ENCODE data around the gene PAK5.

The PAK5 gene

GRCh38 chr20:9576695-9577094, 262.2 kb downstream of the PAK5 start:
- no peak for DNase-seq (ENCODE audit: low read depth in 3 of 3)

- DNase-seq (ENCODE audit: low read depth in 3 of 3): no peak
Observed at GRCh38 chr20:9575836-9576235, 263.0 kb downstream of the PAK5 start.

GRCh38 chr20:9574776-9575175, 264.1 kb downstream of the PAK5 start:
- no peak for DNase-seq (ENCODE audit: low read depth in 3 of 3)

- DNase-seq (ENCODE audit: low read depth in 3 of 3): no peak
Observed at GRCh38 chr20:9574181-9574580, 264.7 kb downstream of the PAK5 start.

- DNase-seq (ENCODE audit: low read depth in 3 of 3): no peak
Observed at GRCh38 chr20:9573335-9574151, 265.3 kb downstream of the PAK5 start.

- no peak for DNase-seq (ENCODE audit: low read depth in 3 of 3)
Observed at GRCh38 chr20:9572670-9573069, 266.2 kb downstream of the PAK5 start.

GRCh38 chr20:9571783-9572182, 267.1 kb downstream of the PAK5 start:
- DNase-seq (ENCODE audit: low read depth in 3 of 3): no peak

GRCh38 chr20:9570612-9571011, 268.3 kb downstream of the PAK5 start:
- DNase-seq (ENCODE audit: low read depth in 3 of 3): no peak

- DNase-seq (ENCODE audit: low read depth in 3 of 3): no peak
Observed at GRCh38 chr20:9566977-9567376, 271.9 kb downstream of the PAK5 start.

- no peak for DNase-seq (ENCODE audit: low read depth in 3 of 3)
Observed at GRCh38 chr20:9565910-9566550, 272.8 kb downstream of the PAK5 start.

GRCh38 chr20:9557411-9557810, 281.5 kb downstream of the PAK5 start:
- no peak for DNase-seq (ENCODE audit: low read depth in 3 of 3)

GRCh38 chr20:9555781-9556180, 283.1 kb downstream of the PAK5 start:
- no peak for DNase-seq (ENCODE audit: low read depth in 3 of 3)

- DNase-seq (ENCODE audit: low read depth in 3 of 3): no peak
Observed at GRCh38 chr20:9551808-9552550, 286.9 kb downstream of the PAK5 start.

GRCh38 chr20:9550871-9551270, 288.0 kb downstream of the PAK5 start:
- no peak for DNase-seq (ENCODE audit: low read depth in 3 of 3)

- no peak for DNase-seq (ENCODE audit: low read depth in 3 of 3)
Observed at GRCh38 chr20:9550283-9550682, 288.6 kb downstream of the PAK5 start.

GRCh38 chr20:9543214-9543613, 295.7 kb downstream of the PAK5 start:
- DNase-seq (ENCODE audit: low read depth in 3 of 3): no peak

- no peak for DNase-seq (ENCODE audit: low read depth in 3 of 3)
Observed at GRCh38 chr20:9535449-9535848, 303.4 kb downstream of the PAK5 start.

GRCh38 chr20:9534025-9534424, 304.9 kb downstream of the PAK5 start:
- DNase-seq (ENCODE audit: low read depth in 3 of 3): no peak

- no peak for DNase-seq (ENCODE audit: low read depth in 3 of 3)
Observed at GRCh38 chr20:9532069-9532838, 306.6 kb downstream of the PAK5 start.

- DNase-seq (ENCODE audit: low read depth in 3 of 3): no peak
Observed at GRCh38 chr20:9531581-9531980, 307.3 kb downstream of the PAK5 start.

- DNase-seq (ENCODE audit: low read depth in 3 of 3): no peak
Observed at GRCh38 chr20:9523636-9524035, 315.2 kb downstream of the PAK5 start.

- no peak for DNase-seq (ENCODE audit: low read depth in 3 of 3)
Observed at GRCh38 chr20:9520086-9520485, 318.8 kb downstream of the PAK5 start.

Data from stimulated activated CD4-positive, alpha-beta T cell treated with anti-CD3 and anti-CD28 coated beads, TNF-alpha, amount 100 ng/mL, for 24 hours (primary cell).